ENCODE results near the gene ZNF622.

DNA sequence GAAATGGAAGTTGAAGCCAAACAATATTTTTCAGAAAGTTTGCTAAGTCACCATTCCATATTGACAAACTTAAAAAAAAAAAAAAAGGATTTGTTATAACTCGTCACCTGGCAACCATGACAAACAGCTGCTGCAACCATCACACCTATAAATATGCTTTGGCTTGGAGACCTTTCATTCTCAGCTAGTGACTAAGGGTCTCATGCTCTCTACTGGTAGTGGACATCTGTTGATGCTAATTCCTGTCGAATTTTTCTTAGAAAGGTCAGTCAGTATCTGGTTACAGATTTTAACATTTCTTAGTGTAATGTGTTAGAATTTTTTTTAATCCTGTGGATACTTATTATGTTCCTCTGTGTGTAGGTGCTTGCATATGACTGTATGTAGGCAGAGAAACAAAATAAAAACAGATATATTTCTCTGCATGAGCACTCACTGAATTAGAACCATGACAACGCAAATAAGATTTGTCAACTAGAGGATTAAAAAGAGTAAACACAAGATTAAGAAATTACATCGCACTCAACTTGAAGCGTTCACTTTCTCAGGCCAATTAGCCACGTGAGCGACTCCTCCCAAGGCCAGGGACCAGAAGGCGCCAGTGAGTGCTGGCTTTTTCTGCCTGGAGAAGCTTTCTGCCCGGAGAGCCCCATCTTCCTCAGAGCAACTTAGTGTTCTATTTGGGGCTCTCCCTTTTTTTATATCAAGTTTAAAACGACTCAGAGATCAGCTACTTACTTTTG, 27.0 kb upstream of the ZNF622 start:
- no peak for TF ChIP-seq CTCF (optimal IDR thresholded peaks at IDR 0.05 in 1 of 3, IDR thresholded peaks at IDR 0.05 in 1 of 3, conservative IDR thresholded peaks at IDR 0.05 in 1 of 3; ENCODE audit: extremely low read depth in 1 of 3, insufficient read depth in 2 of 3, low read length in 3 of 3)
- TF ChIP-seq EZH2 (IDR thresholded peaks at IDR 0.05; ENCODE audit: low read length) = no peak

Data from keratinocyte (primary cell).